SU-DHL-6 (cell line): ENCODE data around the gene FBF1.

ENCODE experiments used
- H2AFZ ChIP-seq: fragments of 200-600 bp; sonication (generic); 2 replicates; pipeline ENCODE4 v1.6.1; 2014; ENCODE audit warnings: low read depth, mild to moderate bottlenecking, moderate library complexity, mixed read lengths, antibody characterized with exemption, low read length; ENCODE audit not compliant: severe bottlenecking
- H3F3A ChIP-seq: fragments of 200-600 bp; shearing (Covaris generic); 2 replicates; pipeline ENCODE4 v1.6.0; 2016; ENCODE audit warnings: antibody characterized with exemption, mild to moderate bottlenecking; ENCODE audit not compliant: insufficient read depth
- H3K27ac ChIP-seq: fragments of 200-600 bp; sonication (generic); 2 replicates; pipeline ENCODE4 v1.5.1; 2016; ENCODE audit warnings: low read depth, mild to moderate bottlenecking, low read length, moderate library complexity, mixed read lengths
- H3K27me3 ChIP-seq: fragments of 200-600 bp; sonication (generic), shearing (Covaris generic); 2 replicates; pipeline ENCODE4 v1.6.0; 2014; ENCODE audit warnings: mild to moderate bottlenecking, low read length
- H3K36me3 ChIP-seq: fragments of 200-600 bp; sonication (generic); 2 replicates; pipeline ENCODE4 v1.6.1; 2014; ENCODE audit warnings: mild to moderate bottlenecking, low read length, mixed read lengths
- H3K4me2 ChIP-seq: fragments of 300-600, 200-600 bp; shearing (Covaris generic), sonication (generic); 2 replicates; pipeline ENCODE4 v1.6.0; 2014; ENCODE audit warnings: low read length, low read depth, mild to moderate bottlenecking; ENCODE audit not compliant: poor library complexity, severe bottlenecking
- H3K4me3 ChIP-seq: fragments of 200-600 bp; sonication (generic); 2 replicates; pipeline ENCODE4 v1.5.1; 2014; ENCODE audit warnings: antibody characterized with exemption, low read length, mild to moderate bottlenecking, mixed read lengths; ENCODE audit not compliant: insufficient read depth, poor library complexity, severe bottlenecking
- H3K79me2 ChIP-seq: fragments of 200-600 bp; sonication (generic); 2 replicates; pipeline ENCODE4 v1.6.1; 2014; ENCODE audit warnings: mild to moderate bottlenecking, low read length, moderate library complexity; ENCODE audit not compliant: insufficient read depth
- H3K9ac ChIP-seq: fragments of 200-600 bp; sonication (generic); 2 replicates; pipeline ENCODE4 v1.7.0; 2014; ENCODE audit warnings: mild to moderate bottlenecking, low read length
- H3K9me2 ChIP-seq: fragments of 200-600 bp; sonication (generic); replicated peaks from 2 replicates; pipeline ENCODE4 v1.6.1; 2014; ENCODE audit warnings: low read length; ENCODE audit not compliant: insufficient read depth
- H3K9me3 ChIP-seq: fragments of 200-600 bp; sonication (generic); 2 replicates; pipeline ENCODE4 v1.6.1; 2014; ENCODE audit warnings: low read length, mixed read lengths; ENCODE audit not compliant: insufficient read depth
- H4K20me1 ChIP-seq: fragments of 200-600 bp; sonication (generic); 2 replicates; pipeline ENCODE4 v1.6.1; 2014; ENCODE audit warnings: low read depth, mild to moderate bottlenecking, antibody characterized with exemption, low read length, moderate library complexity, mixed read lengths
- EZH2phosphoT487 ChIP-seq: fragments of 200-600 bp; sonication (generic), shearing (Covaris generic); conservative IDR thresholded peaks from 2 replicates; pipeline ENCODE4 v1.6.1; 2018; ENCODE audit warnings: mild to moderate bottlenecking, antibody characterized with exemption, low read length, moderate library complexity, mixed read lengths
- TF ChIP-seq, protein P1 (sequence below): fragments of 200-600 bp; sonication (generic); IDR thresholded peaks from one replicate; pipeline ENCODE4 v1.5.1; 2017; ENCODE audit warnings: antibody characterized with exemption, mild to moderate bottlenecking, low read length, moderate library complexity; ENCODE audit not compliant: insufficient read depth, poor library complexity, severe bottlenecking

FBF1 gene

GRCh38 chr17:75900691-75901533 lies 39.9 kb downstream of the FBF1 start:
- no peak overlapping the region for H3K4me3 ChIP-seq
- peaks cover 13% of the 10 kb centered on the region for H3K79me2 ChIP-seq
- no peaks in the 10 kb centered on the region for H4K20me1 ChIP-seq
- no peak overlapping the region for H2AFZ ChIP-seq
- no peaks in the 10 kb centered on the region for H3K36me3 ChIP-seq
- H3K27ac ChIP-seq: no peak overlapping the region
- H3K27me3 ChIP-seq: no peaks in the 10 kb centered on the region
- H3K4me2 ChIP-seq: no peak overlapping the region
- no peak overlapping the region for H3K9ac ChIP-seq
- no peaks in the 10 kb centered on the region for H3K9me3 ChIP-seq
- H3F3A ChIP-seq: peaks cover 10% of the 10 kb centered on the region
- no peaks in the 10 kb centered on the region for H3K9me2 ChIP-seq
- no peak for TF ChIP-seq EZH2phosphoT487
- TF ChIP-seq, protein P1, sequence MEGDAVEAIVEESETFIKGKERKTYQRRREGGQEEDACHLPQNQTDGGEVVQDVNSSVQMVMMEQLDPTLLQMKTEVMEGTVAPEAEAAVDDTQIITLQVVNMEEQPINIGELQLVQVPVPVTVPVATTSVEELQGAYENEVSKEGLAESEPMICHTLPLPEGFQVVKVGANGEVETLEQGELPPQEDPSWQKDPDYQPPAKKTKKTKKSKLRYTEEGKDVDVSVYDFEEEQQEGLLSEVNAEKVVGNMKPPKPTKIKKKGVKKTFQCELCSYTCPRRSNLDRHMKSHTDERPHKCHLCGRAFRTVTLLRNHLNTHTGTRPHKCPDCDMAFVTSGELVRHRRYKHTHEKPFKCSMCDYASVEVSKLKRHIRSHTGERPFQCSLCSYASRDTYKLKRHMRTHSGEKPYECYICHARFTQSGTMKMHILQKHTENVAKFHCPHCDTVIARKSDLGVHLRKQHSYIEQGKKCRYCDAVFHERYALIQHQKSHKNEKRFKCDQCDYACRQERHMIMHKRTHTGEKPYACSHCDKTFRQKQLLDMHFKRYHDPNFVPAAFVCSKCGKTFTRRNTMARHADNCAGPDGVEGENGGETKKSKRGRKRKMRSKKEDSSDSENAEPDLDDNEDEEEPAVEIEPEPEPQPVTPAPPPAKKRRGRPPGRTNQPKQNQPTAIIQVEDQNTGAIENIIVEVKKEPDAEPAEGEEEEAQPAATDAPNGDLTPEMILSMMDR: no peak

DNA sequence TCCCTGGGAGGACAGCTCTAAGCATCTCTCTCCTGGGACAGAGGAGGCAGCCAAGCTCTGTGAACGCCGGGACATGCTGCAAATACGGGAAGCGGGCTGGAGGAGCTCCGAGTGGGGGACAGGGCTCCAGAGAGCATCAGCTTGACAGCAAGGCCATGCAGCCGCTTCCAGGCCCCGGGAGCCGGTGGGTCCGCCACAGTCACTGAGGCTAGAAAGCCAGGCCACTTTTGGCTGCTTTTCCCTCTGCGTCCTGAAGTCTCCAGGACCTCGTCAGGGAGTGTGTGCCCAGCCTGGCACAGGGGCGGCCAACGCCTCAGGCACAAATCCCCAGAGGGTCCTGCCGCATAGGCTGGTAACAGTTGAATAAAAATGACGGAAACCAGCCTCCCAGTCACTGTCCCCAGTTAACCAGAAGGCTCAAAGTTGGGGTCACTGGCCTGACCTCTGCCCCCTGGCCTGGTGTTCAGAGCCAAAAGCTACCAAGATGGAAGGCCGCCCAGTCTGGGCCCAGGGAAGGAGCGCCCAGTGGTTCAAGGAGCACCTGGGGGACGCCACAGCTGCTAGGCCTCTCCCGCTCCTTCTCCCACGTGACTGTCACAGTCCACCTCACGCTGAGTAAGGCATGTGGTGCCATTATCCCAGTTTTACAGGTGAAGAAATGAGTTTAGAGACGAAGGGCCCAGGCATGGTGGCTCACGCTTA lies 40.9 kb downstream of the FBF1 start:
- no peak overlapping the region for H3K9ac ChIP-seq
- no peak for TF ChIP-seq EZH2phosphoT487
- TF ChIP-seq, protein P1: no peak
- H3K9me2 ChIP-seq: no peaks in the 10 kb centered on the region
- peaks cover 22% of the 10 kb centered on the region for H3K79me2 ChIP-seq
- no peaks in the 10 kb centered on the region for H3K9me3 ChIP-seq
- H3K4me3 ChIP-seq: no peak overlapping the region
- H3K27ac ChIP-seq: no peak overlapping the region
- H3F3A ChIP-seq: peaks cover 10% of the 10 kb centered on the region
- H4K20me1 ChIP-seq: no peaks in the 10 kb centered on the region
- no peaks in the 10 kb centered on the region for H3K27me3 ChIP-seq
- no peaks in the 10 kb centered on the region for H3K36me3 ChIP-seq
- H2AFZ ChIP-seq: no peak overlapping the region
- no peak overlapping the region for H3K4me2 ChIP-seq

DNA sequence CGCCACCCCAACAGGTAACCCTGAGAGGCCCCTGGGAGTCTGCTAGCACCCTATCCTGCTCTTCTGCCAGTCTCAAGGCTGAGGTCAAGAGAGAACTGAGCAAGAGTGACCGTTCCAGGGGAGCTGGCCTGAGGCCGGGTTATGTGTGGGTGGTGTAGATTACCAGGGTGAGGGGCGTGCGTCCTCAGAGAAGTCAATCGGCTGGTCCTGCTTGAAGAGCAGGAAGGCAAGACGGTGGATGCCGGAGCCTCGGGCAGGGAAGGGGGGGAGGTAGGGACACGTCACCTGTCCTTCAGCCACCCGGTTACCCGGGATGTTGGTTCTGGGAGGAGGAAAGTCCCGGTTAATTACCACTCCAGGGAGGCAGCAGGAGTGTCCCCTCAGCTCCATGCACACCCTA lies 41.5 kb downstream of the FBF1 start:
- H3K4me3 ChIP-seq: no peak overlapping the region
- H3K36me3 ChIP-seq: no peaks in the 10 kb centered on the region
- no peak overlapping the region for H3K4me2 ChIP-seq
- TF ChIP-seq, protein P1: no peak
- TF ChIP-seq EZH2phosphoT487: no peak
- no peaks in the 10 kb centered on the region for H4K20me1 ChIP-seq
- H3K9me3 ChIP-seq: no peaks in the 10 kb centered on the region
- H3K27me3 ChIP-seq: no peaks in the 10 kb centered on the region
- peaks cover 10% of the 10 kb centered on the region for H3F3A ChIP-seq
- no peak overlapping the region for H3K9ac ChIP-seq
- H3K9me2 ChIP-seq: no peaks in the 10 kb centered on the region
- H3K79me2 ChIP-seq: peaks cover 27% of the 10 kb centered on the region
- no peak overlapping the region for H2AFZ ChIP-seq
- H3K27ac ChIP-seq: no peak overlapping the region
